ENCODE results near the gene ITM2B. TPM values are rescaled to one million over a fixed set of nuclear protein-coding genes. Genes with fewer than 3 reads are reported as not detected.

The ITM2B gene
- total RNA-seq, 2 experiments from 2014 or later, result 305 to 323 TPM

GRCh38 chr13:48260970-48261369 lies 28.0 kb downstream of the ITM2B start:
- TF ChIP-seq CTCF (IDR thresholded peaks at IDR 0.05), result no peak
- H3K27me3 ChIP-seq (ENCODE audit: control insufficient read depth in 1 of 2, insufficient read depth in 2 of 2, low read length in 2 of 2), result no peaks in the 10 kb centered on the region
- H3K4me3 ChIP-seq (ENCODE audit: low read length), result no peak overlapping the region
- CTCF ChIA-PET, result interaction anchor here (1.6 kb wide), 1 partner anchor 319 kb away, joined by 5 read pairs; no protein-coding TSS in a partner anchor
- no peak overlapping the region for H3K27ac ChIP-seq (ENCODE audit: low read depth in 1 of 2, low read length in 2 of 2)
- DNase-seq (no peak), ATAC-seq (ENCODE audit: poor library complexity) (no peak)
- H3K4me1 Mint-ChIP-seq (ENCODE audit: low read depth), result peaks cover 84% of the 10 kb centered on the region
- intact Hi-C loops (cut with DNase I, micrococcal nuclease), result no loop called here
- no peak overlapping the region for H3K4me3 Mint-ChIP-seq
- POLR2A ChIA-PET, result no interaction called here
- H3K36me3 ChIP-seq (ENCODE audit: insufficient read depth, low read length), result peaks cover 89% of the 10 kb centered on the region
- H3K4me1 ChIP-seq (ENCODE audit: insufficient read depth, low read length), result peaks cover 14% of the 10 kb centered on the region
- no peaks in the 10 kb centered on the region for H3K9me3 ChIP-seq (ENCODE audit: control insufficient read depth in 1 of 2, insufficient read depth in 1 of 2, low read length in 2 of 2)
- H3K27ac Mint-ChIP-seq, result no peak overlapping the region
- peaks cover 91% of the 10 kb centered on the region for H3K36me3 Mint-ChIP-seq (ENCODE audit: low read depth)
- H3K9me3 Mint-ChIP-seq, result no peaks in the 10 kb centered on the region
- H3K27me3 Mint-ChIP-seq, result no peaks in the 10 kb centered on the region

GRCh38 chr13:48263196-48263595 lies 30.2 kb downstream of the ITM2B start:
- no peak for ATAC-seq (ENCODE audit: poor library complexity)
- H3K27ac ChIP-seq (ENCODE audit: low read depth in 1 of 2, low read length in 2 of 2), result no peak overlapping the region
- ChIA-PET POLR2A (interaction anchor here (0.6 to 1.6 kb wide), 5 partner anchors 9 to 137 kb away, joined by 3 to 5 read pairs (median 4); partner anchors contain the start of gene ITM2B), CTCF (interaction anchor here (0.7 kb wide), 1 partner anchor 37 kb away, joined by 3 read pairs; no protein-coding TSS in a partner anchor)
- H3K27ac Mint-ChIP-seq, result peak overlapping the region; percentile 77
- peaks cover 73% of the 10 kb centered on the region for H3K4me1 Mint-ChIP-seq (ENCODE audit: low read depth)
- H3K4me3 Mint-ChIP-seq, result no peak overlapping the region
- no peak for DNase-seq
- no peaks in the 10 kb centered on the region for H3K9me3 Mint-ChIP-seq
- H3K4me1 ChIP-seq (ENCODE audit: insufficient read depth, low read length), result peaks cover 14% of the 10 kb centered on the region
- no peak for TF ChIP-seq CTCF (IDR thresholded peaks at IDR 0.05)
- H3K27me3 Mint-ChIP-seq, result no peaks in the 10 kb centered on the region
- no peaks in the 10 kb centered on the region for H3K27me3 ChIP-seq (ENCODE audit: control insufficient read depth in 1 of 2, insufficient read depth in 2 of 2, low read length in 2 of 2)
- intact Hi-C loops (cut with DNase I, micrococcal nuclease), result no loop called here
- H3K9me3 ChIP-seq (ENCODE audit: control insufficient read depth in 1 of 2, insufficient read depth in 1 of 2, low read length in 2 of 2), result no peaks in the 10 kb centered on the region
- peaks cover 72% of the 10 kb centered on the region for H3K36me3 Mint-ChIP-seq (ENCODE audit: low read depth)
- H3K4me3 ChIP-seq (ENCODE audit: low read length), result no peak overlapping the region
- peaks cover 67% of the 10 kb centered on the region for H3K36me3 ChIP-seq (ENCODE audit: insufficient read depth, low read length)

- H3K36me3 Mint-ChIP-seq (ENCODE audit: low read depth), result peaks cover 66% of the 10 kb centered on the region
- no peak overlapping the region for H3K4me3 ChIP-seq (ENCODE audit: low read length)
- intact Hi-C loops (cut with DNase I, micrococcal nuclease), result no loop called here
- CTCF ChIA-PET, result interaction anchor here (0.7 to 1.6 kb wide), 2 partner anchors 36 to 48 kb away, joined by 3 read pairs; no protein-coding TSS in a partner anchor
- H3K36me3 ChIP-seq (ENCODE audit: insufficient read depth, low read length), result peaks cover 63% of the 10 kb centered on the region
- H3K9me3 Mint-ChIP-seq, result no peaks in the 10 kb centered on the region
- no peak overlapping the region for H3K27ac ChIP-seq (ENCODE audit: low read depth in 1 of 2, low read length in 2 of 2)
- no peaks in the 10 kb centered on the region for H3K9me3 ChIP-seq (ENCODE audit: control insufficient read depth in 1 of 2, insufficient read depth in 1 of 2, low read length in 2 of 2)
- no peak for TF ChIP-seq CTCF (IDR thresholded peaks at IDR 0.05)
- H3K27me3 Mint-ChIP-seq, result no peaks in the 10 kb centered on the region
- peak overlapping the region; percentile 30 for H3K4me3 Mint-ChIP-seq
- H3K27ac Mint-ChIP-seq, result peak overlapping the region; percentile 77
- peaks cover 67% of the 10 kb centered on the region for H3K4me1 Mint-ChIP-seq (ENCODE audit: low read depth)
- POLR2A ChIA-PET, result interaction anchor here (0.6 to 2.5 kb wide), 5 partner anchors 8 to 269 kb away, joined by 3 to 9 read pairs (median 4); partner anchors contain the start of genes ITM2B and RCBTB2
- DNase-seq, result no peak
- ATAC-seq (ENCODE audit: poor library complexity), result no peak
- H3K27me3 ChIP-seq (ENCODE audit: control insufficient read depth in 1 of 2, insufficient read depth in 2 of 2, low read length in 2 of 2), result no peaks in the 10 kb centered on the region
- H3K4me1 ChIP-seq (ENCODE audit: insufficient read depth, low read length), result peaks cover 14% of the 10 kb centered on the region
Measured at GRCh38 chr13:48264058-48264457, 31.1 kb downstream of the ITM2B start.

All from CD4-positive, alpha-beta T cell (primary cell).